Esophagus squamous epithelium (tissue), 4 donors: ENCODE results near the gene MIA.

Experiments
- CTCF ChIP-seq, 6 experiments: fragments of 450-650 bp in 4 of 6; fragments of 200-600 bp in 2 of 6; sonication (generic) in 2 of 6; IDR thresholded peaks; one replicate each; pipeline ENCODE4 v1.5.1; 2016 to 2019; ENCODE audit warnings: antibody characterized with exemption in 6 of 6, mild to moderate bottlenecking in 4 of 6, moderate library complexity in 4 of 6
- POLR2A ChIP-seq, 4 donors: fragments of 450-650 bp; IDR thresholded peaks; one replicate each; pipeline ENCODE4 v1.6.1; 2017; ENCODE audit warnings: antibody characterized with exemption in 4 of 4, mild to moderate bottlenecking in 4 of 4, moderate library complexity in 3 of 4

- TF ChIP-seq CTCF (IDR thresholded peaks at IDR 0.05): no peak
- no peak for TF ChIP-seq POLR2A (IDR thresholded peaks at IDR 0.05)
Measured at GRCh38 chr19:40755791-40756190, 19.5 kb upstream of the MIA start.
